ENCODE results near the gene CR1. TPM values are rescaled to one million over a fixed set of nuclear protein-coding genes. Genes with fewer than 3 reads are reported as not detected.

Gene CR1
- total and polyA plus RNA-seq, 9 of the 15 experiments (the other 6 are each of a cell fraction or from before 2014, with no cell fraction given) = 0.07 to 0.47 (median 0.18) TPM

DNA sequence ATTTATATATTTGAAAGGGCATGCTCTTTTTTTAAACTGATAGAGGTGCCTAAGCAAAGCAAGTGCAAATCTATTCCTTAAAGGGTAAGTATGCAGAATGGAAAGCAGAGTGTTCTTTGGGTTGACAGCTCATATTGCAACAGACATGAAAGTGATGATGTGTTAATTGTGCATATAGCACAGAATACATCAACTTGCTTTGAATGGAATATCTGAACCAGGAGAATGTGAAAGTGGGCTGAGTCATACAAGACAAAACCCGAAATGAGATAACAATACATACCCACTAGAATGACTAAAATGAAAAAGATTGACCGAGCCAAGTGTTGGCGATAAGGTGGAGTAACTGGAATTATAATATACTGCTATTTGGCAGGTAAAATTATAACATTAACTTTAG, 4.3 kb downstream of the CR1 start (continued):
- TF ChIP-seq, protein P1, sequence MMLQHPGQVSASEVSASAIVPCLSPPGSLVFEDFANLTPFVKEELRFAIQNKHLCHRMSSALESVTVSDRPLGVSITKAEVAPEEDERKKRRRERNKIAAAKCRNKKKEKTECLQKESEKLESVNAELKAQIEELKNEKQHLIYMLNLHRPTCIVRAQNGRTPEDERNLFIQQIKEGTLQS (IDR thresholded peaks at IDR 0.05) = peak; percentile 81
- TF ChIP-seq, protein P1 (CRISPR knock-in tag; conservative IDR thresholded peaks at IDR 0.05) = no peak; the same call in 1 of the 2 replicates
- TF ChIP-seq, protein P2, sequence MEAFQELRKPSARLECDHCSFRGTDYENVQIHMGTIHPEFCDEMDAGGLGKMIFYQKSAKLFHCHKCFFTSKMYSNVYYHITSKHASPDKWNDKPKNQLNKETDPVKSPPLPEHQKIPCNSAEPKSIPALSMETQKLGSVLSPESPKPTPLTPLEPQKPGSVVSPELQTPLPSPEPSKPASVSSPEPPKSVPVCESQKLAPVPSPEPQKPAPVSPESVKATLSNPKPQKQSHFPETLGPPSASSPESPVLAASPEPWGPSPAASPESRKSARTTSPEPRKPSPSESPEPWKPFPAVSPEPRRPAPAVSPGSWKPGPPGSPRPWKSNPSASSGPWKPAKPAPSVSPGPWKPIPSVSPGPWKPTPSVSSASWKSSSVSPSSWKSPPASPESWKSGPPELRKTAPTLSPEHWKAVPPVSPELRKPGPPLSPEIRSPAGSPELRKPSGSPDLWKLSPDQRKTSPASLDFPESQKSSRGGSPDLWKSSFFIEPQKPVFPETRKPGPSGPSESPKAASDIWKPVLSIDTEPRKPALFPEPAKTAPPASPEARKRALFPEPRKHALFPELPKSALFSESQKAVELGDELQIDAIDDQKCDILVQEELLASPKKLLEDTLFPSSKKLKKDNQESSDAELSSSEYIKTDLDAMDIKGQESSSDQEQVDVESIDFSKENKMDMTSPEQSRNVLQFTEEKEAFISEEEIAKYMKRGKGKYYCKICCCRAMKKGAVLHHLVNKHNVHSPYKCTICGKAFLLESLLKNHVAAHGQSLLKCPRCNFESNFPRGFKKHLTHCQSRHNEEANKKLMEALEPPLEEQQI (IDR thresholded peaks at IDR 0.05) = peak; percentile 57; the same call in 1 of the 2 replicates
- TF ChIP-seq NFIC (IDR thresholded peaks at IDR 0.05) (0 out of 2 replicates have a peak, but pooled peaks have one; percentile 11), MAFF (IDR thresholded peaks at IDR 0.05; ENCODE audit: low read length) (no peak), CTBP1 (IDR thresholded peaks at IDR 0.05; ENCODE audit: borderline replicate concordance) (no peak), CBX1 (IDR thresholded peaks at IDR 0.05; ENCODE audit: low read depth) (no peak), JUND (IDR thresholded peaks at IDR 0.05; ENCODE audit: borderline replicate concordance, low read depth, low read length) (peak; percentile 91), JUND (tag; IDR thresholded peaks at IDR 0.05; ENCODE audit: borderline replicate concordance, low read depth, low read length) (peak; percentile 88; the same call in 2 of the 3 replicates), OTX1 (CRISPR knock-in tag; IDR thresholded peaks at IDR 0.05) (no peak), MXI1 (IDR thresholded peaks at IDR 0.05; ENCODE audit: low read depth, low read length) (no peak), POLR2G (IDR thresholded peaks at IDR 0.05; ENCODE audit: low read depth, low read length) (no peak), ZNF263 (CRISPR knock-in tag; IDR thresholded peaks at IDR 0.05; ENCODE audit: borderline replicate concordance) (no peak), ZNF584 (CRISPR knock-in tag; IDR thresholded peaks at IDR 0.05; ENCODE audit: low read depth) (no peak), ZNF695 (CRISPR knock-in tag; IDR thresholded peaks at IDR 0.05) (no peak), IRF2 (CRISPR knock-in tag; IDR thresholded peaks at IDR 0.05) (no peak), EP300 (IDR thresholded peaks at IDR 0.05; ENCODE audit: low read length) (peak; percentile 47; the same call in 1 of the 2 replicates), BACH1 (tag; IDR thresholded peaks at IDR 0.05) (no peak), L3MBTL2 (IDR thresholded peaks at IDR 0.05) (no peak), CC2D1A (IDR thresholded peaks at IDR 0.05) (no peak), HNRNPL (IDR thresholded peaks at IDR 0.05; ENCODE audit: low read depth, low read length) (no peak), ESRRB (CRISPR knock-in tag; IDR thresholded peaks at IDR 0.05; ENCODE audit: borderline replicate concordance) (no peak)
- TF ChIP-seq, protein P3, sequence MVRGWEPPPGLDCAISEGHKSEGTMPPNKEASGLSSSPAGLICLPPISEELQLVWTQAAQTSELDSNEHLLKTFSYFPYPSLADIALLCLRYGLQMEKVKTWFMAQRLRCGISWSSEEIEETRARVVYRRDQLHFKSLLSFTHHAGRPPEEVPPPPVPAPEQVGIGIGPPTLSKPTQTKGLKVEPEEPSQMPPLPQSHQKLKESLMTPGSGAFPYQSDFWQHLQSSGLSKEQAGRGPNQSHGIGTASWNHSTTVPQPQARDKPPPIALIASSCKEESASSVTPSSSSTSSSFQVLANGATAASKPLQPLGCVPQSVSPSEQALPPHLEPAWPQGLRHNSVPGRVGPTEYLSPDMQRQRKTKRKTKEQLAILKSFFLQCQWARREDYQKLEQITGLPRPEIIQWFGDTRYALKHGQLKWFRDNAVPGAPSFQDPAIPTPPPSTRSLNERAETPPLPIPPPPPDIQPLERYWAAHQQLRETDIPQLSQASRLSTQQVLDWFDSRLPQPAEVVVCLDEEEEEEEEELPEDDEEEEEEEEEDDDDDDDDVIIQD (CRISPR knock-in tag; IDR thresholded peaks at IDR 0.05) = no peak
- TF ChIP-seq, protein P4, sequence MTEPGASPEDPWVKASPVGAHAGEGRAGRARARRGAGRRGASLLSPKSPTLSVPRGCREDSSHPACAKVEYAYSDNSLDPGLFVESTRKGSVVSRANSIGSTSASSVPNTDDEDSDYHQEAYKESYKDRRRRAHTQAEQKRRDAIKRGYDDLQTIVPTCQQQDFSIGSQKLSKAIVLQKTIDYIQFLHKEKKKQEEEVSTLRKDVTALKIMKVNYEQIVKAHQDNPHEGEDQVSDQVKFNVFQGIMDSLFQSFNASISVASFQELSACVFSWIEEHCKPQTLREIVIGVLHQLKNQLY (CRISPR knock-in tag; conservative IDR thresholded peaks at IDR 0.05) = no peak
- TF ChIP-seq, protein P5, sequence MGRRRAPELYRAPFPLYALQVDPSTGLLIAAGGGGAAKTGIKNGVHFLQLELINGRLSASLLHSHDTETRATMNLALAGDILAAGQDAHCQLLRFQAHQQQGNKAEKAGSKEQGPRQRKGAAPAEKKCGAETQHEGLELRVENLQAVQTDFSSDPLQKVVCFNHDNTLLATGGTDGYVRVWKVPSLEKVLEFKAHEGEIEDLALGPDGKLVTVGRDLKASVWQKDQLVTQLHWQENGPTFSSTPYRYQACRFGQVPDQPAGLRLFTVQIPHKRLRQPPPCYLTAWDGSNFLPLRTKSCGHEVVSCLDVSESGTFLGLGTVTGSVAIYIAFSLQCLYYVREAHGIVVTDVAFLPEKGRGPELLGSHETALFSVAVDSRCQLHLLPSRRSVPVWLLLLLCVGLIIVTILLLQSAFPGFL (CRISPR knock-in tag; IDR thresholded peaks at IDR 0.05) = no peak
